Thyroid gland (tissue), 4 donors: Measurements from ENCODE around the gene SMURF2. TPM values are rescaled to one million over a fixed set of nuclear protein-coding genes. Genes with fewer than 3 reads are reported as not detected.
"Not testable (repeated sequence)": the region's sequence is repeated elsewhere in the genome, so short reads cannot be mapped to it uniquely, and the experiment has no call there.

Experiments used
- DNase-seq, 2 donors: peaks; one replicate each; pipeline ENCODE4 v3.0.0-alpha.2; 2019
- H3K27ac ChIP-seq, 3 donors: fragments of 200-600 bp; sonication (generic); 1 replicate in 2 of 3; 2 replicates in 1 of 3; pipeline ENCODE4 v1.5.1; 2016 to 2019; ENCODE audit warnings: mild to moderate bottlenecking in 1 of 3, moderate library complexity in 1 of 3
- H3K27me3 ChIP-seq: fragments of 200-600 bp; sonication (generic); one replicate; pipeline ENCODE4 v1.5.1; 2019
- H3K36me3 ChIP-seq, 2 donors: fragments of 200-600 bp; sonication (generic); one replicate each; pipeline ENCODE4 v1.5.1; 2016 to 2019
- H3K4me1 ChIP-seq, 2 donors: fragments of 200-600 bp; sonication (generic); one replicate each; pipeline ENCODE4 v1.5.1; 2017 to 2019
- H3K4me3 ChIP-seq, 3 donors: fragments of 200-600 bp; sonication (generic); replicated peaks in 1 of 3; 1 replicate in 2 of 3; 2 replicates in 1 of 3; pipeline ENCODE4 v1.5.1; 2016; ENCODE audit warnings: mild to moderate bottlenecking in 1 of 3
- H3K9me3 ChIP-seq: fragments of 200-600 bp; sonication (generic); one replicate; pipeline ENCODE4 v1.5.1; 2017
- POLR2A ChIP-seq, 2 donors: fragments of 450-650 bp; IDR thresholded peaks; one replicate each; pipeline ENCODE4 v1.6.1; 2017; ENCODE audit warnings: antibody characterized with exemption in 2 of 2, mild to moderate bottlenecking in 2 of 2, moderate library complexity in 1 of 2
- WGBS, 2 donors: methylation state at CpG; one replicate each; pipeline ENCODE4 v1.1.5; 2017; 5-methylcytosine and 5-hydroxymethylcytosine counted together
- intact Hi-C: fragments of 100-400 bp; cut with DNase I; formaldehyde crosslinking; loops from one replicate; pipeline ENCODE4 v1.15.1; 2023
- total RNA-seq, 4 donors: library from RNA; depleted of rRNA; stranded (reverse); fragments of >200 nt; gene quantifications; one replicate each; pipeline ENCODE4 v1.2.3, GENCODE V29; 2016
- TF ChIP-seq, protein P1 (sequence below), 6 experiments: fragments of 200-600 bp in 3 of 6; fragments of 450-650 bp in 3 of 6; sonication (generic) in 3 of 6; IDR thresholded peaks; one replicate each; pipeline ENCODE4 v1.5.1; 2016 to 2019; ENCODE audit warnings: antibody characterized with exemption in 6 of 6, mild to moderate bottlenecking in 2 of 6, inconsistent platforms in 1 of 6, moderate library complexity in 1 of 6

SMURF2 gene
- total RNA-seq, 4 donors from 2014 or later, result 26.3 to 39.0 (median 29.6) TPM

- H3K9me3 ChIP-seq, result no peaks in the 10 kb centered on the region
- H3K4me1 ChIP-seq, result peaks cover 5 to 18% of the 10 kb centered on the region in 2 donors
- TF ChIP-seq POLR2A (IDR thresholded peaks at IDR 0.05), result no peak
- TF ChIP-seq, protein P1, sequence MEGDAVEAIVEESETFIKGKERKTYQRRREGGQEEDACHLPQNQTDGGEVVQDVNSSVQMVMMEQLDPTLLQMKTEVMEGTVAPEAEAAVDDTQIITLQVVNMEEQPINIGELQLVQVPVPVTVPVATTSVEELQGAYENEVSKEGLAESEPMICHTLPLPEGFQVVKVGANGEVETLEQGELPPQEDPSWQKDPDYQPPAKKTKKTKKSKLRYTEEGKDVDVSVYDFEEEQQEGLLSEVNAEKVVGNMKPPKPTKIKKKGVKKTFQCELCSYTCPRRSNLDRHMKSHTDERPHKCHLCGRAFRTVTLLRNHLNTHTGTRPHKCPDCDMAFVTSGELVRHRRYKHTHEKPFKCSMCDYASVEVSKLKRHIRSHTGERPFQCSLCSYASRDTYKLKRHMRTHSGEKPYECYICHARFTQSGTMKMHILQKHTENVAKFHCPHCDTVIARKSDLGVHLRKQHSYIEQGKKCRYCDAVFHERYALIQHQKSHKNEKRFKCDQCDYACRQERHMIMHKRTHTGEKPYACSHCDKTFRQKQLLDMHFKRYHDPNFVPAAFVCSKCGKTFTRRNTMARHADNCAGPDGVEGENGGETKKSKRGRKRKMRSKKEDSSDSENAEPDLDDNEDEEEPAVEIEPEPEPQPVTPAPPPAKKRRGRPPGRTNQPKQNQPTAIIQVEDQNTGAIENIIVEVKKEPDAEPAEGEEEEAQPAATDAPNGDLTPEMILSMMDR (IDR thresholded peaks at IDR 0.05), result no peak
- no peaks in the 10 kb centered on the region for H3K36me3 ChIP-seq
- no peaks in the 10 kb centered on the region for H3K27me3 ChIP-seq
- no peak for DNase-seq
- intact Hi-C loops, result no loop called here
- WGBS, 2 donors, result 82 to 87% methylated on average over 2 of the region's 2 CpGs
- no peak overlapping the region for H3K4me3 ChIP-seq
- no peak overlapping the region for H3K27ac ChIP-seq
These were observed 53.5 kb downstream of the SMURF2 start for GRCh38 chr17:64608571-64608981.

DNA sequence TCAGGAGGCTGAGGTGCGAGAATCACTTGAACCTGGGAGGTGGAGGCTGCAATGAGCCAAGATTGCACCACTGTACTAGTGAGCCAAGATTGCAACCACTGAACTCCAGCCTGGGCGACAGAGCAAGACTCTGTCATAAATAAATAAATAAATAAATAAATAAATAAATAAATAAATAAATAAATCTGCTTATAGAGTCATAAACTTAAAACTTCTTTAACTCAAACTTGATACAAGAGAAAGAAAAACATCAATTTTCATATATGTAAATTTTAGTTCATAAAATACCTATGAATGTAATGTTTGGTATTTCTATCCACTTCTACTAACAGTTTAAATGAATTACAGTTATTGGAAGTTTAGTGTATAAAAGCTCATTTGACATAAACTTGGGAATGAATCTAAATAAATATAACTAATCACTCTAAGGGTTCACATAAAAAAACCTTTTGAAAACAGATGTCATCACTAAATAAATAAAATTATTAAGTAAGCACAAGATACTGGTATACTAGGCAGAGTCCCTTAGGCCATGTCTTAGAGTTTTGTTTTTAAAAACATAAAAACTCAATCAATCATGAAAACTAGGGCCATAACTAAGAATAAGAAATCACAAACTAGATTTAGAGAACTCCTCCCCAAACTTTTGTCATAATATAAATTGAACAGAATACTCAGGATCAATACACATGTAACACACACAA is 54.1 kb downstream of the SMURF2 start:
- TF ChIP-seq, protein P1 (IDR thresholded peaks at IDR 0.05), result no peak
- TF ChIP-seq POLR2A (IDR thresholded peaks at IDR 0.05), result no peak
- Histone ChIP-seq H3K27me3 (no peaks in the 10 kb centered on the region), H3K27ac (no peak overlapping the region), H3K9me3 (no peaks in the 10 kb centered on the region), H3K36me3 (no peaks in the 10 kb centered on the region), H3K4me3 (no peak overlapping the region), H3K4me1 (peaks cover 5 to 15% of the 10 kb centered on the region in 2 donors)
- intact Hi-C loops, result no loop called here
- DNase-seq, result no peak
- 98 to 99% methylated on average over 2 of the region's 2 CpGs for WGBS, 2 donors

- H3K4me3 ChIP-seq, intact Hi-C loops, H3K27me3 ChIP-seq, DNase-seq, H3K27ac ChIP-seq, H3K4me1 ChIP-seq, H3K36me3 ChIP-seq, H3K9me3 ChIP-seq: not testable (repeated sequence)
- WGBS, 2 donors, result 89 to 91% methylated on average over 12 of the region's 12 CpGs
These were observed 57.6 kb downstream of the SMURF2 start for GRCh38 chr17:64604532-64604931.

DNA sequence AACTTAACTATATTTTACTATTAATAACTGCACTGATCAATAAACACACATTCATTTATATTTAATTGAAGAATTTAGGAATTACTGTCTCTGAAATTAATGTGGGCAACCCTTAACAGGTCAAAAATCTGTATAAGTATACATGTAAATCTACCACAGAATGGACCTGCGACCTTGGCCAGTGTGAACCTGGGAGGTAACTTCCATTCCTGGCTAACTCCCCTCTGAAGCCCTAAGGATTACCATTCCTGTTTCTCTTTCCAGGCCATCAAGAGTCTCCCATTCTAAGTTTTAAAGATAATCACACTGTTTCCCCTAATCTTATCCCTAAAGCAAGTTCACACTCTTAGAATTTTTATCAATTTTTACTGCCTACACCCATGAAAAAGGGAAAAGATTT is 58.1 kb downstream of the SMURF2 start:
- H3K36me3 ChIP-seq, result no peaks in the 10 kb centered on the region
- no peaks in the 10 kb centered on the region for H3K9me3 ChIP-seq
- TF ChIP-seq, protein P1 (IDR thresholded peaks at IDR 0.05), result no peak
- no peak for TF ChIP-seq POLR2A (IDR thresholded peaks at IDR 0.05)
- intact Hi-C loops, result no loop called here
- DNase-seq, result no peak
- 83 to 92% methylated on average over 1 of the region's 1 CpG for WGBS, 2 donors
- no peak overlapping the region for H3K27ac ChIP-seq
- H3K4me1 ChIP-seq, result no peaks in the 10 kb centered on the region
- no peaks in the 10 kb centered on the region for H3K27me3 ChIP-seq
- no peak overlapping the region for H3K4me3 ChIP-seq

- Histone ChIP-seq H3K27me3 (no peaks in the 10 kb centered on the region), H3K9me3 (no peaks in the 10 kb centered on the region), H3K4me1 (no peaks in the 10 kb centered on the region), H3K27ac (no peak overlapping the region), H3K36me3 (peaks cover 0 to 8% of the 10 kb centered on the region in 2 donors), H3K4me3 (no peak overlapping the region)
- WGBS, 2 donors, result 85 to 91% methylated on average over 1 of the region's 1 CpG
- TF ChIP-seq, protein P1 (IDR thresholded peaks at IDR 0.05), result no peak
- no peak for TF ChIP-seq POLR2A (IDR thresholded peaks at IDR 0.05)
- intact Hi-C loops, result no loop called here
- no peak for DNase-seq
These were observed 62.3 kb downstream of the SMURF2 start for GRCh38 chr17:64599827-64600226.
